ENCODE data around the gene GNL3. TPM values are rescaled to one million over a fixed set of nuclear protein-coding genes. Genes with fewer than 3 reads are reported as not detected.

The GNL3 gene
- total and polyA plus RNA-seq, 2 donors (not counting 3 experiments of a cell fraction or from before 2014, with no cell fraction given): 27.8 to 109 TPM

GRCh38 chr3:52694528-52695189, 8.8 kb downstream of the GNL3 start:
- FAIRE-seq (no peak), DNase-seq (ENCODE audit: low read depth, low spot score) (no peak)
- Histone ChIP-seq H2AFZ (ENCODE audit: low read depth, low read length) (no peak overlapping the region), H3K27ac (ENCODE audit: insufficient read depth, low read depth, low read length) (no peak overlapping the region), H3K27me3 (ENCODE audit: control insufficient read depth in 2 of 2, insufficient read depth in 2 of 2, low read length in 2 of 2) (no peaks in the 10 kb centered on the region), H3K4me3 (replicated peaks in 1 of 3; ENCODE audit: insufficient read depth in 1 of 3, low read depth in 1 of 3, low read length in 3 of 3) (no peak overlapping the region), H3K9ac (replicated peaks; ENCODE audit: extremely low read depth, insufficient read depth, low read length) (no peak overlapping the region), H3K9me1 (replicated peaks; ENCODE audit: control insufficient read depth, extremely low read depth, insufficient read depth, low read length) (no peaks in the 10 kb centered on the region), H3K9me3 (replicated peaks; ENCODE audit: control insufficient read depth, insufficient read depth, low read length) (no peaks in the 10 kb centered on the region), H3K4me1 (ENCODE audit: control insufficient read depth, extremely low read depth, insufficient read depth, low read length) (no peaks in the 10 kb centered on the region), H3K36me3 (ENCODE audit: control insufficient read depth in 2 of 2, extremely low read depth in 1 of 2, insufficient read depth in 2 of 2, low read length in 2 of 2) (peaks cover 40 to 55% of the 10 kb centered on the region in 2 experiments), H4K20me1 (replicated peaks; ENCODE audit: control insufficient read depth, extremely low read depth, insufficient read depth, low read length) (peaks cover 2% of the 10 kb centered on the region), H3K79me2 (ENCODE audit: control insufficient read depth, insufficient read depth, low read length) (peaks cover 18% of the 10 kb centered on the region), H3K4me2 (ENCODE audit: insufficient read depth, low read length) (no peak overlapping the region)
- intact Hi-C loops (cut with micrococcal nuclease) (no loop called here), dilution Hi-C loops (cut with MboI; ENCODE audit: extremely low pct_ligation_motif_present, low sequenced_read_pairs) (no loop called here)
- TSS peak; percentile 53 for BruUV-seq (replicated peaks)
- TF ChIP-seq EZH2 (IDR thresholded peaks at IDR 0.05; ENCODE audit: borderline replicate concordance, low read depth, low read length, severe bottlenecking) (no peak), JUN (IDR thresholded peaks at IDR 0.05; ENCODE audit: borderline replicate concordance, insufficient read depth, insufficient read length, low read depth) (no peak), FOS (IDR thresholded peaks at IDR 0.05; ENCODE audit: borderline replicate concordance, insufficient read depth, low read length) (no peak), CTCF (IDR thresholded peaks at IDR 0.05; ENCODE audit: extremely low read depth in 1 of 2, insufficient read depth in 1 of 2, low read depth in 1 of 2, low read length in 2 of 2) (no peak), POLR2AphosphoS5 (IDR thresholded peaks at IDR 0.05; ENCODE audit: insufficient read depth, low read depth, low read length) (no peak), MYC (IDR thresholded peaks at IDR 0.05; ENCODE audit: low read depth, low read length) (no peak), POLR2A (IDR thresholded peaks at IDR 0.05; ENCODE audit: low read depth, low read length) (no peak), GATA2 (IDR thresholded peaks at IDR 0.05; ENCODE audit: insufficient read depth, insufficient read length, low read depth, low read length) (no peak)
- TF ChIP-seq, protein P1, sequence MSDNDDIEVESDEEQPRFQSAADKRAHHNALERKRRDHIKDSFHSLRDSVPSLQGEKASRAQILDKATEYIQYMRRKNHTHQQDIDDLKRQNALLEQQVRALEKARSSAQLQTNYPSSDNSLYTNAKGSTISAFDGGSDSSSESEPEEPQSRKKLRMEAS (IDR thresholded peaks at IDR 0.05; ENCODE audit: insufficient read depth, insufficient read length): no peak
- ChIA-PET POLR2A (no interaction called here), CTCF (no interaction called here)

Measured in endothelial cell of umbilical vein (primary cell).